ENCODE data around the gene CAB39. TPM values are rescaled to one million over a fixed set of nuclear protein-coding genes. Genes with fewer than 3 reads are reported as not detected.
A peak's percentile ranks its signal among the peaks of the same experiment; 100 is the strongest.

Gene CAB39
- total and polyA plus RNA-seq, 2 experiments from 2014 or later = 18.7 to 67.5 TPM

- H3K27me3 Mint-ChIP-seq (ENCODE audit: insufficient read depth, low read depth, poor library complexity) = peaks cover 5% of the 10 kb centered on the region
- TF ChIP-seq NANOG (IDR thresholded peaks at IDR 0.05; ENCODE audit: borderline replicate concordance) = no peak
- no peak for TF ChIP-seq CTCF (conservative IDR thresholded peaks at IDR 0.05; ENCODE audit: low read depth in 2 of 2)
- TF ChIP-seq ZNF462 (CRISPR knock-in tag; IDR thresholded peaks at IDR 0.05) = peak; percentile 36; the same call in 1 of the 2 replicates
- H3K4me3 Mint-ChIP-seq = no peak overlapping the region
Observed at GRCh38 chr2:230691005-230691647, 21.5 kb upstream of the CAB39 start.

More at GRCh38 chr2:230691005-230691647, 21.5 kb upstream of the CAB39 start:
- Histone ChIP-seq H3K27ac (ENCODE audit: low read depth) (no peak overlapping the region), H3K27me3 (ENCODE audit: insufficient read depth) (no peaks in the 10 kb centered on the region), H4K20me1 (replicated peaks; ENCODE audit: insufficient read depth) (no peaks in the 10 kb centered on the region), H3K36me3 (ENCODE audit: insufficient read depth) (no peaks in the 10 kb centered on the region), H3K4me2 (no peak overlapping the region), H3F3A (replicated peaks; ENCODE audit: low read depth) (no peaks in the 10 kb centered on the region), H3K4me1 (ENCODE audit: insufficient read depth) (no peaks in the 10 kb centered on the region), H3K4me3 (no peak overlapping the region), H3K79me2 (replicated peaks; ENCODE audit: insufficient read depth) (no peaks in the 10 kb centered on the region), H3K9me2 (ENCODE audit: insufficient read depth) (peaks cover 4% of the 10 kb centered on the region; the same call in 1 of the 2 replicates), H2AFZ (no peak overlapping the region)
- H3K9me3 Mint-ChIP-seq = no peaks in the 10 kb centered on the region
- DNase-seq (ENCODE audit: low spot score) = peak; percentile 46
- H3K27ac Mint-ChIP-seq = no peak overlapping the region
- no peaks in the 10 kb centered on the region for H3K36me3 Mint-ChIP-seq (ENCODE audit: low read depth)
- H3K4me1 Mint-ChIP-seq = peaks cover 10% of the 10 kb centered on the region; the same call in 2 of the 3 replicates
- ATAC-seq = peak; percentile 71
